NOMO-1 treated with dmso at 0.1 percent for 144 hours (cell line): ENCODE results near the gene TMPRSS3.

Source experiments
- DNase-seq: peaks from one replicate; lab custom pipeline; 2025; ENCODE audit not compliant: unreplicated experiment; lab: John Stamatoyannopoulos, UW

TMPRSS3 gene

DNA sequence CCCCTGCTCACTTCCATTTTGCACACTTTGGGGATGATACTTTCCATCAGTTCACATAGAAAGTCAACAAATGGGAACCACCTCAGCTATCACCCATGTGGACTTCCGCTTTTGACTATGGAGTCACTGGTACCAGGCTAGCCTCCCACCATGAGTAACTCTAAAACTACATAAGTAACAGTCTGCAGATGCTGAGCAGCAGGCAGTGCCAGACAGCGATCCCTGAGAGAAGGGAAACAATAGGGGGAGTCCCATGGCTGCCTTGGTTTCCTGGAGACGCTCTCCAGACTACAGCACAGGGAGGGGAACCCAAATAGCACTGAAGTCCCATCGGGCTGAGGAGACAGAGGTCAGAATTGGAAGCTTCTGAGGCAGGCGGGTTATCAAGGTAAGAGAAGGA, 42.2 kb downstream of the TMPRSS3 start:
- DNase-seq: no peak

DNA sequence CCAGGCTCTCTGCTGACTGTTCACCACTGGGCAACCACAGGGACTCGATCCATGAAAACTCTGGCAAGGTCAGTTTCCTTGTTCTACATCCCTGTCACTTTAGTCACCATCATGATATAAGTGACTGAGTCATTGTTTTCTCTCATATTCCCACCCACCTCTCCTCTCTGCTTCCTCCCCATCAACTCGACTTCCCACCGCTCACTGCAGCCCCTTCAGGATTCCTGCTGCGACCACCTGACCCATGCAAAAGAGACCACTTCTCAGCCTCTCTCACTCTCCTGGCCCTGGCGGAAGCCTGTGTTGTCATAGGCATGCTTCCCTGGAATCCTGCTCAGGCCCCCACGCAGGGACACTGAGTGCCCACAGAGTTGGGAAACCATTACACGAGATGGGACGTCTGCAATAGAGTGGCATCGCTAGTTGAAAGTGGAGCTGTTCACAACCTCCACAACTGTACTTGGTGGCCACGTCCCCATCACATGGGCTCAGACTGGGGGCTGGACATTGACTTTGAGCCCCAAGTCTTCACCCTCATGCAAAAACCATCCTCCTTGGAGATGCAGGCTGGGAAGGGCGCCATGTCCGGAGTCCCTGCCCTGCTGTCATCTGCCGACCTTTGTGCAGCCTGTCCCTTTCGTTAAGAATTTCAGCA, 43.3 kb downstream of the TMPRSS3 start:
- DNase-seq: no peak

DNA sequence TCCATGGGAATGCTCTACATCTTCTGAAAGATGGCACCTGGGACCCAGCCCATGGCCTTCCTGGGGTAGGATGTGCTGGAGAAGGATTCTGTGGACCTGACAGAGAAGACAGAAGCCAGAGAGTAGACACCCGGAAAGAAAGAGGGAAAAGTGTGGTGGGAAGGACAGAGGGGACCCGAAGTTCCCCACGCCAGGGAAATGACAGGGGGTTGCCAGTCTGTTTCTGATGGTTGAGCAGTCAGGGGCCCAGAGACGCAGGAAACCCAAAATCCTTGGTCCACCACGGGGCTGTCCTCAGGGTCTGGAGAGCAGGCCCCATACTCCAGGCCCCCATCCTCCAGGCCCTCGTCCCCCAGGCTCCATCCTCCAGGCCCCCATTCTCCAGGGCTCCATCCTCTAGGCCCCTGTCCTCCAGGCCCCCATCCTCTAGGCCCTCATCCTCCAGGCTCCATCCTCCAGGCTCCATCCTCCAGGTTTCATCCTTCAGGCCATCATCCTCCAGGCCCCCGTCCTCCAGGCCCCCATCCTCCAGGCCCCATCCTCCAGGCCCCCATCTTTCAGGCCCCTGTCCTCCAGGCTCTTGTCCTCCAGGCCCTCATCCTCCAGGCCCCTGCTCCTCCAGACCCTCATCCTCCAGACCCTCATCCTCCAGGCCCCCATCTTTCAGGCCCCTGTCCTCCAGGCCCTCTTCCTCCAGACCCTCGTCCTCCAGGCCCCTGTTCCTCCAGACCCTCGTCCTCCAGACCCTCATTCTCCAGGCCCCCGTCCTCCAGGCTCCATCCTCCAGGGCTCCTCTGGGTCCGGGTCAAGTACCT, 44.0 kb downstream of the TMPRSS3 start:
- DNase-seq: no peak

DNA sequence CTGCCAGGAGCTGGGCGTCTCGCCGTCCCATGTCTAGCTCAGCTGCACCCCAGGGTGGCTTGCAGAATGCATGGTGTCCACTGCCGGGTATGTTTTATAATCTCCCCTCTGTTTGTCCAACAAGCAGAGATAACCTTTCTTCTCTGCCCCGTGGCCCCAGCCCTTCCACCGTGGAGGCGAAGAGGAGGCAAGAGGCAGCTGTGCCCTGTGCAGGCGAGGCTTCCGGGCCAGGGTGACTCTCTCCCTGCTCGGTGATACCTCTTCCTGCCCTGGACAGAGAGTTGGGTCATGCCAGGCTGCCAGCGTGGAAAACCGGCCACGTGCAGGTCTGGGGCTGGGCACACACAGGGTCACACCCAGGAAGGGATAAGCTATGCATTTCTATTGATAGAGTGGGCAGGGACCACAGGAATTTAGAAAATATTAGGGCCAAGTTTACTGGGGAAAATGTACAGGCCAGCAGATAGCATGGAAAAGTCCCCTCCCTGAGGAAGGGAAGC, 44.9 kb downstream of the TMPRSS3 start, which contains the start of gene TFF2:
TFF2 (minus strand) TSS at position 68 of the 500 bp plus-strand sequence; CDS start at position 31, 37 bp downstream.
- no peak for DNase-seq

DNA sequence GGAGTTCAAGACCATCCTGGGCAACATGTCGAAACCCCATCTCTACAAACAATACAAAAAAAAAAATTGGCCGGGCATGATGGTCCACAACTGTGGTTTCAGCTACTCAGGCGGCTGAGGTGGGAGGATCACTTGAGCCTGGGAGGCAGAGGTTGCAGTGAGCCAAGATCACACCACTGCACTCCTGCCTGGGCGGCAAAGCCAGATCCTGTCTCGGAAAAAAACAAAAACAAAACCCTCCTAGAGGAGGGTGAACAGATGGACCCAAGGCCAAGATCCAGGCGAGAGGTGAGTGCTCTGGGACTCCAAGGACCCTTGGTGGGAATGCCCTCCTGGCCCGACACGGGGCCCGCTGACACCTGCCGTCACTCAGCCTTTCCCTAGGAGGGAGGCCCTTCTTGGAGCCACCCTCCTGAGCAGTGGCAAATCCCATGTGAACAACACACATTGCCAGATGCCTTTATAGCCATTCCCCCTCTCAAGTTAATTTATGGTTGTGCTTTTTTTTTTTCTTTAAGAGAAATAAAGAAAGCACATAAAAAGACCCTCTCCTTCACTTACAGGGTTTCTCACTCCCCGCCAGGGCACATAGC, 45.4 kb downstream of the TMPRSS3 start:
- no peak for DNase-seq

DNA sequence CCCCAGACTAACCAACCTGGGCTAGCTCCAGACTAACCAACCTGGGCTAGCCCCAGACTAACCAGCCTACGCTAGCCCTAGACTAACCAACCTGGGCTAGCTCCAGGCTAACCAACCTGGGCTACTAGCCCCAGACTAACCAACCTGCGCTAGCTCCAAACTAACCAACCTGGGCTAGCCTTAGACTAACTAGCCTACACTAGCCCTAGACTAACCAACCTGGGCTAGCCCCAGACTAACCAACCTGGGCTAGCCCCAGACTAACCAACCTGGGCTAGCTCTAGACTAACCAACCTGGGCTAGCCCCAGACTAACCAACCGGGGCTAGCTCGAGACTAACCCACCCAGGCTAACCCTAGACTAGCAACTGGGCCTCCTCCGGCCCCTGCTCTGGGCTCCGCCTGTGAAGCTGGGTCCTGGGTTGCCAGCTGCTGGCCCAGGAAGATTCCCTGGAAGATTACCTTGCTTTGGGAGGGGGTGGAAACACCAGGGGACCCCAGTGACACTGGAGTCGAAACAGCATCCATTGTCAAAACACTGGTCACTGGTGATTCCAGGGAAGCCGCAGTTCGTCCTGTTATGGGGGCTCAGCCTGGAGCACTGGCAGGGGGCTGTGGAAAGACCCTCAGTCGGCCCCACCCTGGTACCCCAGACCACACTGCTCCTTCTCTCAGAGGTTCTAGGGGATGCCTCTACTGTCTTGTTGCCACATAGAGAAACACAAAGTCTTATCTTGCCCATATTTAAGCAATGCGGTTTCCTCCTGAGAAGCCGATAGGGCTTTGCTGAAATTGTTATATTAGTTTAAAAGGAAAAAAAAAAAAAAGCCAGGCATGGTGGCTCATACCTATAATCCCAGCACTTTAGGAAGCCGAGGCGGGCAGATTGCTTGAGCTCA, 46.2 kb downstream of the TMPRSS3 start:
- no peak for DNase-seq

DNA sequence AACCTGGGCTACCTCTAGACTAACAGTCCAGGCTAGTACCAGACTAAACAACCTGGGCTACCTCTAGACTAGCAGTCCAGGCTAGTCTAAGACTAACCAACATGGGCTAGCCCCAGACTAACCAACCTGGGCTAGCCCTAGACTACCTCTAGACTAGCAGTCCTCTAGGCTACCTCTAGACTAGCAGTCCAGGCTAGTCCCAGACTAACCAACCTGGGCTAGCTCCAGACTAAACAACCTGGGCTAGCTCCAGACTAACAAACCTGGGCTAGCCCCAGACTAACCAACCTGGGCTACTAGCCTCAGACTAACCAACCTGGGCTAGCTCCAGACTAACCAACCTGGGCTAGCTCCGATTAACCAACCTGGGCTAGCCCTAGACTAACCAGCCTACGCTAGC, 47.1 kb downstream of the TMPRSS3 start:
- no peak for DNase-seq

DNA sequence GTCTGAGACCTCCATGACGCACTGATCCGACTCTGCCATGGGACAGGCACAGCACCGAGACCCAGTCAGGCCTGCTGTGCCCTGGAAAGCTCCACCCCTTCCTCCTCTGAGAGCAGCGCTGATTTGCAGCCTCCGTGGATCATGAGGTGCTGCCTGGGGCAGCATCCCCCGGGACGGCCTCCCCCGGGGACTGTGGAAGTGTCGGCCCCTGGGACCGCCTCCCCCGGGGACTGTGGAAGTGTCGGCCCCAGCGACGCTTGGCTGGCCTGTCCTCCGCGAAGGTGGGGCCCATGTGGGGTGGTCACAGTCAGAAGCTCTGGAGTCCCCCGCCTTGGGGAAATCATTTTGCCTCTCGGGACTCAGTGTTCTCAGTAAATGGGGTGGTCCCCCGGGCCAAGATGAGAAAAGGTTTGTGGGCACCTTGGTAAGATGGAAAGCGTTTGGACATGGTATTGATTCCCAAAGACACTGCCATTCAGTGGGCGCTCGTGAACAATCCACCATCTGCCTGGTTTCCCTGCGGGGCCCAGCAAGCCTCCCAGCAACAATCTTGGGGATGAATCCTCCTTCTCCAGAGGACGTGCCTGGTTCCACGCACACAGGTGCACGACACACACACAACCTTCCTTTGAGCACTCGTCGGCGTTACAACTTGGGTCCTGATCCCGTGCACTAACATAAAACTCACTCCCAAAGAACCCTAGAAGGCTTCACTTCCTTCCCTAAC, 48.1 kb downstream of the TMPRSS3 start:
- no peak for DNase-seq

DNA sequence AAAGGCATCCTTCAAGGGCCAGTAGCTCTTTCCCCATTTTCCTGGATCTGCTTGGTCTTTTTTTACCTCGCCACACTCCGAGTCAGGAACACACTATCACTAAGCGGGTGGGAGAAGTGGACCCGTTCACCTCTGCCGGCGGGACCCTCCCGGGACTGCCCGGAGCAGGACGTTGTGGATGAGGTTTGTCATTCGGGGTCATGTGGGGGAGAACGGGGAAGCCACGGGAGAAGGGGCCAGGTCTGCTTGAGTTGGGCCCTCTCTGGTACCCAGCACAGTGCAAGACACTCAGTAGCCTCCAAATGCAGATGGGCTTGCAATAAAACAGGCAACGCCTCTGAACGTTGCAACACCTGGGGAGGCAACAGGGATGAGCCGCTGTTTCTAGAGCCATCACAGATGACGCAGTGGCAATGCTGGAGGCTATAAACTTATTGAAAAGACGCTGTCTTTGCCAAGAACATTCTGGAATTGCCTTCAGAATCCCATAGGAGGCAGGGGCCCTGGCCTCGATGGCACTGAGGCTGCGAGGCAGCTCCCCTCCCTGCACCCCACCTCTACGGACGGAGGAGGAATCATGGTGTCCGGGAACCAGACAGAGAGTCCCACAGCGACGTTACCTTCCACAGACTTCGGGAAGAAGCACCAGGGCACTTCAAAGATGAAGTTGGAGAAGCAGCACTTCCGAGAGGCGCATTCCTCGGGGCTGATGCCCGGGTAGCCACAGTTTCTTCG, 48.8 kb downstream of the TMPRSS3 start:
- no peak for DNase-seq

DNA sequence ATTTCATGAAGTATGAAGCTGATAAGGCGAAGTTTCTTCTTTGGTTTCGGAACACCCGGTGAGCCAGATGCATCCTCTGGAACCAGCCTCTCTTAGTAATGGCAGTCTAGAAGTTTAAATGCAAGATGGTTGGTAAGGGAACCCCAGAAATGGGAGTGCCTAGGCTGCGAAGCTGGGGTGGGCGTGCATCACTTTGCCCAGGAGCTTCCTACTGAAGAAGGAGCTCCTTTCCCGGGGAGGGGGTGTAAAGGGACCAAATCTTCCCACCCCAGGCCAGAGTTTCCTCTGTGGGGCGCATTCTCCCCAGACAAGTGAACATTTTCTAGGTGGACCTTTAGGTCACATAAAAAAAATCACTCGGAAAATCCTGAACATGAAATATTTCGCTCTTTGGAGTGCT, 49.4 kb downstream of the TMPRSS3 start:
- no peak for DNase-seq

DNA sequence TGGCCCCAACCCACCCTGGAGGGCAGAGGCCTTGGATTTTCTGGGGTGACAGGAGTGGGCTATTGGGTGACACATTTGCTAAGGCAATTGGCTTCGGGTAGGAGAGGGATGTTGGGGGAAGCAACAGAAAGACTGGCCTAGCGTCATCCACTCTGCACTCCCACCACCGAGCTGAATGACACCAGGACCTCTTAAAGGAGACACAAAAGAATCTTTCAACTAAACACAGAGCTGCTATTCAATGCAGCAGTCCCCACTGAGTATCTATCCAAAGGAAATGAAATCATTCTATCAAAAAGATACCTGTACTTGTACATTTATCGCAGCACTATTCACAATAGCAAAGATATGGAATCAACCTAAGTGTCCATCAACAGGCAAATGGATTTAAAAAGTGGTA, 51.2 kb downstream of the TMPRSS3 start:
- no peak for DNase-seq

DNA sequence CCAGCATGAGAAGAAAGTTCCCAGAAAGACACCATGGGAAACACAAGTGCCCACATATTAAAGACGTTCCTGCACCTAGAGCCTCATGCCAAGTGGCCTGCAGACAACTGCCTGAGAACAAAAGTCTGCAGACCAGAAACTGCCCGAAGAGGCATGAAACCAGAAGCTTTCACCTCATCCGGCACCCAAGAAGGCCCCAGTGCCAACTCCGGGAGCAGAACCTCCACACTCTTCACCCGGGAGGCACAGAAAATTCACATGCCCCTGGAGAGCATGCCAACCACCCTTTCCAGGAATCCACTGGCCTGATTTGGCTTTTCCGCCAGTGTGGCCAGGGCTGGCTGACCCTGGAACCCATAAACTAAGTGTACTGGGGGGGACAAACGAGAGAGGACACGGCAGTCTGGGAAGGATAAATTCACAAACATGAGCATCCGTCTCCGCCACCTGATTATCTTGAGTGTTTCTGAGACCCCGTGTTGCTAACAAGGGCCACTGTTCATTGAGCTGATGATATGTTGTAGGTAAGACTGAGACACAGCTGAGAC, 51.8 kb downstream of the TMPRSS3 start:
- DNase-seq: no peak

DNA sequence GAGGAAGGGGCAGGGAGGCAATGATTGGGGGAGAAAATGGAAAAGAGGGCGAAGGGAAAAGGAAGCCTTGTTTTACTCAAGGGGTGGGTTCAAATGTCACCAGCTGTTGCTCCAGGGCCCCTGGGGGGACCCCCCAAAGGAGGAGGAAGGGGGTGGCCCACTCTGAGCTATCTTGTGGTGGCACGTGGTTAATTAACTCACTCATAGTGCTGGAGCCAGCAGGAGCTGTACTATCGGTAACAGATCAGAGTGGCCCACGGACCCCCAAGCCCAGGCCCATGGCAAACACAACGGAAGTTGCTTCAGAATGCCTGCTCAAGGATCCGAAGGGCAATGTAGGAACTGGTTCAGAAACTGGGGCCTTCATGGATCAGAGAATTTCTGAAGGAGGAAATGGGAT, 52.3 kb downstream of the TMPRSS3 start:
- DNase-seq: no peak

DNA sequence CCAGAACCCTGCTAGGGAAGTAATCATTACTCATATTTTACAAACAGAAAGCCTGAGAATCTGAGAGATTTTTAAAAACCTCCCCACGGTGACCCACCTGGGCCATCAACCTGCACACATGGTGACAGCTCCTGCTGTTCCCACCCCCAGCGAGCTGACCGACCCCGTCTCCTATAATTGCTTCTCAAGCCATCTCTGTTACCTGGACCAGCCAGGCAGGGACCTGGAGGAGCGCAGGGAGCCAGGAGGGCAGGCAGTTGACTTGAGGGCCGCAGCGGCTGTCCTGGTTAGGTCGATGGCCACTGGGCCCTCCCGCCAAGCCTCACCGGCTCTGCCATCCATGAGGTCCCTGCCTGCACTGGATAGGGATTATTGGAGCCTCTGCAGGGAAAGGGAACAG, 52.8 kb downstream of the TMPRSS3 start:
- no peak for DNase-seq

DNA sequence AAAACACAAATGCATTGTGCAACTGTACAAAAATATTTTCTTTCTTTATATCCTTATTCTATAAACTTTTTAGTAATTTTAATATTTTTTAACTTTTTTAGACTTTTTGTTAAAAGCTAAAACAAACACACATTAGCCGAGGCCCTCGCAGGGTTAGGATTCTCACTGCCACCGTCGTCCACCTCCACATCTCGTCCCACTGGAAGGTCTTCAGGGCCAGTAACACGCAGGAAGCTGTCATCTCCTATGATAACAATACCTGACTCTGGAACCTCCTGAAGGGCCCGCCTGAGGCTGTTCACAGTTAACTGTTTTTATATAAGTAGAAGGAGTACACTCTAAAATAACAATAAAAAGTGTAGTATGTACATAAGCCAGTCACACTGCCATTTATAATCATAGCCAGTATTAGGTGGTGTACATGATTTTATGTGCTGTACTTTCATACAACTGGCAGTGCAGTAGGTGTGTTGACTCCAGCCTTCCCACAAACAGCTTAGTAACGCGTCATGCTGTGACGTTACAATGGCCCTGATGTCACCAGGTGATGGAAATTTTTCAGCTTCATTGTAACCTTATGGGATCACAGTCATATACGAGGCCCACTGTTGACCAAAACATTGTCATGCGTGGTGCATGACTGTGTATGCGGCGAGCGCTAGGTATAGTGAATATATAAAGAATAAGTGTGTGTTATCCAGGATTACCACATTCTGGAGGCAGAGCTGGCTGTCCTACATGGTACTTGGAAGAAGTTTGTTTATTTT, 53.9 kb downstream of the TMPRSS3 start:
- DNase-seq: no peak

DNA sequence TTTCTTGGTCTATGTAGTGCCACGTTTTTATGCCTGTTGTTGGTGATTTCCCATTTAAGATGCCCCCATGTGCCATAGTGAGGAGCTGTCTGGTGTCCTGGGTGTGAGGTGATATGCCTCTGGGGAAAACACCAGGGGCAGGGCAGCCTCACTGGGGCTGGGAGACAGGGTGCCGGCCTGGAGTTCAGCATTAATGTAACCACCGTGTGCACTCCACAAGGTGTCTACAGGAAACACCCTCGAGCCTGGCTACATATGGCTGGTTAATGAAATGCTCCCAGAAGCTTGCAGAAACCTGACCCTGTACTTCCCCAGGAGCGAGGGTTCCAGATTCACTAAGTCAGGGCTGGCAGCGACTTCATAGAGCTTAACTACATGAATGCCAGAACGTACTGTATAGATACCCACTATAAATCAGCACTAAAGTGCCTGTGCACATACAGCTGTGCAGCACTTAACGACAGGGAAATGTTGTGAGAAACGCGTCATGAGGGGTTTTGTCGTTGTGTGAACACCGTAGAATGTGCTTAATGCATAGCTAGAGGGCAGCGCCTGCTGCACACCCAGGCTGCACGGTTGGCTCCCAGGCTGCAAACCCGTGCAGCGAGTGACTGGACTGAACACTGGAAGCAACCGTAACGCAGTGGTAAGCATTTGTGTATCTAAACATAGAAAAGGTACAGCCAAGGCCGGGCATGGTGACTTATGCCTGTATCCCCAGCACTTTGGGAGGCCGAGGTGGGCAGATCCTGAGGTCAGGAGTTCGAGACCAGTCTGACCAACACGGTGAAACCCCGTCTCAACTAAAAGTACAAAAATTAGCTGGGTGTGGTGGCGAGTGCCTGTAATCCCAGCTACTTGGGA, 55.4 kb downstream of the TMPRSS3 start:
- no peak for DNase-seq
